Loucy (cell line): ENCODE data around the gene GLRB.

Source experiments
- H2AFZ ChIP-seq: fragments of 200-600 bp; sonication (generic); 2 replicates; pipeline ENCODE4 v1.6.0; 2016; ENCODE audit warnings: antibody characterized with exemption, mild to moderate bottlenecking, low read length, moderate library complexity
- H3F3A ChIP-seq: fragments of 200-600 bp; 2 replicates; pipeline ENCODE4 v1.6.0; 2016; ENCODE audit warnings: antibody characterized with exemption, low read depth, mild to moderate bottlenecking
- H3K27me3 ChIP-seq: fragments of 200-600 bp; sonication (generic); 2 replicates; pipeline ENCODE4 v1.6.1; 2014; ENCODE audit warnings: low read length, mild to moderate bottlenecking; ENCODE audit not compliant: insufficient read depth, poor library complexity, severe bottlenecking
- H3K36me3 ChIP-seq: fragments of 200-600 bp; sonication (generic); 2 replicates; pipeline ENCODE4 v1.6.1; 2016; ENCODE audit warnings: low read length; ENCODE audit not compliant: insufficient read depth
- H3K4me1 ChIP-seq: fragments of 200-600 bp; sonication (generic); 2 replicates; pipeline ENCODE4 v1.5.1; 2014; ENCODE audit warnings: low read length, mild to moderate bottlenecking; ENCODE audit not compliant: insufficient read depth, poor library complexity, severe bottlenecking
- H3K4me2 ChIP-seq: fragments of 200-600 bp; sonication (generic); 2 replicates; pipeline ENCODE4 v1.6.0; 2014; ENCODE audit warnings: antibody characterized with exemption, low read length, low read depth, mild to moderate bottlenecking; ENCODE audit not compliant: poor library complexity, severe bottlenecking
- H3K4me3 ChIP-seq: fragments of 200-600 bp; sonication (generic); 2 replicates; pipeline ENCODE4 v1.5.1; 2014; ENCODE audit warnings: low read length, mild to moderate bottlenecking, mixed read lengths; ENCODE audit not compliant: poor library complexity, severe bottlenecking
- H3K79me2 ChIP-seq: fragments of 200-600 bp; sonication (generic); 2 replicates; pipeline ENCODE4 v1.6.1; 2014; ENCODE audit warnings: low read length; ENCODE audit not compliant: insufficient read depth
- H3K9ac ChIP-seq: fragments of 200-600 bp; sonication (generic); 2 replicates; pipeline ENCODE4 v1.6.0; 2014; ENCODE audit warnings: mild to moderate bottlenecking, low read depth, low read length, moderate library complexity; ENCODE audit not compliant: poor library complexity, severe bottlenecking
- H3K9me2 ChIP-seq: fragments of 200-600 bp; sonication (generic); replicated peaks from 2 replicates; pipeline ENCODE4 v1.6.1; 2016; ENCODE audit warnings: low read depth, low read length, mixed read lengths
- H3K9me3 ChIP-seq: fragments of 200-600 bp; sonication (generic); 2 replicates; pipeline ENCODE4 v1.6.1; 2014; ENCODE audit warnings: mild to moderate bottlenecking, antibody characterized with exemption, low read length, low read depth; ENCODE audit not compliant: insufficient read depth
- H4K20me1 ChIP-seq: fragments of 200-600 bp; sonication (generic); 2 replicates; pipeline ENCODE4 v1.6.0; 2014; ENCODE audit warnings: antibody characterized with exemption, low read length, mild to moderate bottlenecking; ENCODE audit not compliant: insufficient read depth, poor library complexity, severe bottlenecking
- CTCF ChIP-seq: fragments of 200-600 bp; sonication (generic); conservative IDR thresholded peaks from 2 replicates; pipeline ENCODE4 v1.5.1; 2014; ENCODE audit warnings: mild to moderate bottlenecking, antibody characterized with exemption, low read length
- EZH2phosphoT487 ChIP-seq: fragments of 200-600 bp; IDR thresholded peaks from 2 replicates; pipeline ENCODE4 v1.6.1; 2018; ENCODE audit warnings: antibody characterized with exemption, mild to moderate bottlenecking, moderate library complexity, borderline replicate concordance

Gene GLRB

GRCh38 chr4:157220371-157220881 is 144.5 kb downstream of the GLRB start, which contains the start of gene GRIA2:
Gene GRIA2, plus strand, starts transcription at chr4:157220728. Its CDS starts 315 bp downstream, at chr4:157221043.
- no peak for TF ChIP-seq CTCF
- no peak for TF ChIP-seq EZH2phosphoT487
- H3K36me3 ChIP-seq = no peaks in the 10 kb centered on the region
- no peak within 1 kb of the TSS for H2AFZ ChIP-seq
- H3K4me2 ChIP-seq = no peak within 1 kb of the TSS
- H3K9ac ChIP-seq = no peak within 1 kb of the TSS
- no peaks in the 10 kb centered on the region for H3K9me3 ChIP-seq
- H3K4me1 ChIP-seq = no peaks in the 10 kb centered on the region
- no peaks in the 10 kb centered on the region for H4K20me1 ChIP-seq
- no peaks in the 10 kb centered on the region for H3K27me3 ChIP-seq
- no peak within 1 kb of the TSS for H3K4me3 ChIP-seq
- H3K79me2 ChIP-seq = no peaks in the 10 kb centered on the region
- no peaks in the 10 kb centered on the region for H3F3A ChIP-seq
- H3K9me2 ChIP-seq = no peaks in the 10 kb centered on the region

GRCh38 chr4:157221426-157221894 is 145.5 kb downstream of the GLRB start:
- no peaks in the 10 kb centered on the region for H3K9me3 ChIP-seq
- no peak overlapping the region for H2AFZ ChIP-seq
- TF ChIP-seq CTCF = no peak
- TF ChIP-seq EZH2phosphoT487 = no peak
- no peaks in the 10 kb centered on the region for H3F3A ChIP-seq
- no peaks in the 10 kb centered on the region for H3K4me1 ChIP-seq
- no peak overlapping the region for H3K9ac ChIP-seq
- no peaks in the 10 kb centered on the region for H3K27me3 ChIP-seq
- H3K36me3 ChIP-seq = no peaks in the 10 kb centered on the region
- no peak overlapping the region for H3K4me3 ChIP-seq
- no peak overlapping the region for H3K4me2 ChIP-seq
- no peaks in the 10 kb centered on the region for H3K9me2 ChIP-seq
- H4K20me1 ChIP-seq = no peaks in the 10 kb centered on the region
- H3K79me2 ChIP-seq = no peaks in the 10 kb centered on the region
